AG20443 (cell line): Measurements from ENCODE around the gene HSPG2.

Experiments
- DNase-seq: peaks from one replicate; pipeline ENCODE4 v3.0.0; 2012; ENCODE audit warnings: low spot score, mixed read lengths

HSPG2 gene

DNA sequence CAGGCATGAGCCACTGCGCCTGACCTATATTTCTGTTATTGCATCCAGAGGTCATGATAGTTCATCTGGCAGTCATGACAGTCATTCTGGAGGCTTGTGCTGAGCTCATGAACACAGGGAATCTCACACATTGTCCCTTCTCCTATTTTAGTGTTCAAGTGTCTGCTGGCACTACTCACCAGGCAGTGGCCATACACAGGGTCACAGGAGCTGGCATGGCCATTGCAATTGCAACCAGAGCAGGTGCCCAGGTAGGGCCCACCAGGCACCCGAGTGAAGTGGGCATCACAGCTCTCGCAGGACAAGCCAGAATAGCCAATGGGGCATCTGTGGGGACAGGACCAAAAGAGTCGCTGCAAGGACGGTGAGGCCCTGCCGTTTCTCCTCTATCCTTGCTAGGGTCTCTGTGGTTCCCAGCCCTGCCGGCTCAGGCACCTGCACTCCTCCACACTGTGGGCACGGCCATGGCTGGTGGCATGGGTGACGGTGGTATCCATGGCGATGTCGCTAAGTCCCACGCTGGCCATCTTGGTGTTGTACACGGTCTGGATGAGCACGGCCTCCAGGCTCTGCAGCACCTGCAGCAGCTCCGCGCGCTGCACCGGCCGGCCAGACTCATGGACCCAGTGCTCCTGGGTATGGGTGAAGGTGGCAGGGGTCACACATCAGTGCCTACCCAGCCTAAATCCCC is 57.0 kb downstream of the HSPG2 start:
- no peak for DNase-seq

GRCh38 chr1:21878840-21879478 is 58.2 kb downstream of the HSPG2 start:
- DNase-seq: no peak

- DNase-seq: no peak
Observed at GRCh38 chr1:21878009-21878773, 58.9 kb downstream of the HSPG2 start.

DNA sequence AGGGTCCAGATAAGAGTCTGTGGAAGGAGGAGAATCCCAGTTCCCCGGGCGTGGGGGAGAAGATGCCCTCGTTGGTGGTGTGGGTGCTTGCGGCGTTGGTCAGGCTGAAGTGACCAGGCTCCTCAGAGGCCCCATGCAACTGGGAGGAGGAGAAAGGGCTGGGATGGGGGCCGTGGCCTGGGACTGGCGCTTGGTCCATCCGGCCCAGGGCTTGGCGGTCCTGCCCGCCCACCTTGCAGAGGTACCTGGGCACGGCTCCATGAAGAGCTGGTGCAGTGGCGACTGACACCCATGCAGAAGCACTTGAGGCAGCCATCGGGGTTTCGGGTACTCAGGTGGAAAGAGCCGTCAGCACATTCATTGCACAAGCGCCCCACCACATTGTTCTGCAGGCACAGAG is 60.8 kb downstream of the HSPG2 start:
- DNase-seq: no peak

GRCh38 chr1:21875621-21876063 is 61.5 kb downstream of the HSPG2 start:
- DNase-seq: no peak

GRCh38 chr1:21874778-21875547 is 62.1 kb downstream of the HSPG2 start:
- no peak for DNase-seq

DNA sequence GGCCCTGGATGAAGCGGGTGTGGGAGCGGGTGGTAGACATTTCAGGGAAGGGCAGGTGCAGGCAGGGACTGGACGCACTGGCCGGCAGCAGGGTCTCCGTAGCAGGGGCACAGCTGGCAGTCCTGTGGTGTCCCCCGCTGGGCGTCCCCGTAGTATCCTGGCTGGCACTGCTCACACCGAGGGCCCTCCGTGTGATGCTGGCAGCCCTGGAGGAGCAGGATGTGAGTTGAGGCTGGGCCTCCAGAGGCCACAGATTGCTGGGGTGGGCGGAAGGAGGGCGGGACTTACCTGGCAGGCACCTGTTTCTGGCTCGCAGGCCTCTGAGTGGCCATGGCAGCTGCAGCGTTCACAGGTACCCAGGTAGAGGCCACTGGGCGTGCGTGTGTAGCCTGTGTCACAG is 62.8 kb downstream of the HSPG2 start:
- DNase-seq: no peak

- DNase-seq: no peak
Observed at GRCh38 chr1:21873761-21874160, 63.3 kb downstream of the HSPG2 start.

- DNase-seq: no peak
Observed at GRCh38 chr1:21873174-21873573, 63.9 kb downstream of the HSPG2 start.

- DNase-seq: no peak
Observed at GRCh38 chr1:21872445-21873079, 64.5 kb downstream of the HSPG2 start.

DNA sequence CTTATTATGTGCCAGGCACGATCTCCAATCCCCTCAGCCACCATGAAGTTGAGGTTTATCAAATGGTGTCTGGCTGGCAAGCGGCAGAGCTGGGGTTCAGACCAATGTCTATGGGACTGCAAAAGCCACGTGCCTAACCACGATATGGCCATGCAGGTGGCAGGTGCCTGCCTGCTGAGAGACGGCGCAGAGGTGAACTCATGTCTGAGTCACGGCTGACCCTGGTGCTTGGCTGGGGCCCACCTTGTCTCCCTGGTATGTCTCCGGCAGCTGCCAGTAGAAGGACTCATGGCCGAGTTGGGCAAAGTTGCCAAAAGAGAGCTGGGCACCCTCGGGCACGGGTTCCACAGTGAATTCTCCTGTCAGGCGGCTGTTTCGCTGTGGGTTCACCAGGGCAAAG is 65.2 kb downstream of the HSPG2 start:
- DNase-seq: no peak

GRCh38 chr1:21870611-21871010 is 66.5 kb downstream of the HSPG2 start:
- no peak for DNase-seq

GRCh38 chr1:21869620-21870121 is 67.4 kb downstream of the HSPG2 start:
- DNase-seq: peak; percentile 97

DNA sequence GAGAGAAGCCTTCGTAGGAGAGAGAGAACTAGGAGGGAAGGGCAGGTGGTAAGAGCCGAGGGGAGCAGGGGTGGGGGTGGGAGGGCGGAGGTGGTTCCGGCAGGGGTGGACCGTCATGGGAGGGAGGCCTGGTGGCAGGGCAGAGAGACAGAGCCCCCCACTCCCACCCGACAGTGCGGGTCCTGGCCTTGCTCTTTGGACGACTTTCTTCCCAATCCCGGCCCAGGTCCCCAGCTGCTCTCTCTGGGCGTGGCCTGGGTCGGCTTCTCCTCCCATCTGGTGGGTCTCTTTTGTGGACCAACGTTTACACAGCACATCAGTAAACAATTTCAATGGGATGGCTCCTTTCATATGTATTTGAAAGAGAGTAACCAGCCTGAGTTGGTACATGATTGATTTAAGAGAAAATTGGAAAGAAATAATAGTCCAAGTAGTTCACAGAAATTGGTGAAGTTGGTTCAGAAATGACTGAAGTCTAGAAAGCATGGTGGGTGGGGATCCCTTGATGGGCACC is 68.1 kb downstream of the HSPG2 start:
- no peak for DNase-seq

GRCh38 chr1:21868482-21868881 is 68.6 kb downstream of the HSPG2 start:
- no peak for DNase-seq

GRCh38 chr1:21867451-21867996 is 69.6 kb downstream of the HSPG2 start:
- no peak for DNase-seq

GRCh38 chr1:21866707-21867043 is 70.4 kb downstream of the HSPG2 start:
- DNase-seq: no peak

DNA sequence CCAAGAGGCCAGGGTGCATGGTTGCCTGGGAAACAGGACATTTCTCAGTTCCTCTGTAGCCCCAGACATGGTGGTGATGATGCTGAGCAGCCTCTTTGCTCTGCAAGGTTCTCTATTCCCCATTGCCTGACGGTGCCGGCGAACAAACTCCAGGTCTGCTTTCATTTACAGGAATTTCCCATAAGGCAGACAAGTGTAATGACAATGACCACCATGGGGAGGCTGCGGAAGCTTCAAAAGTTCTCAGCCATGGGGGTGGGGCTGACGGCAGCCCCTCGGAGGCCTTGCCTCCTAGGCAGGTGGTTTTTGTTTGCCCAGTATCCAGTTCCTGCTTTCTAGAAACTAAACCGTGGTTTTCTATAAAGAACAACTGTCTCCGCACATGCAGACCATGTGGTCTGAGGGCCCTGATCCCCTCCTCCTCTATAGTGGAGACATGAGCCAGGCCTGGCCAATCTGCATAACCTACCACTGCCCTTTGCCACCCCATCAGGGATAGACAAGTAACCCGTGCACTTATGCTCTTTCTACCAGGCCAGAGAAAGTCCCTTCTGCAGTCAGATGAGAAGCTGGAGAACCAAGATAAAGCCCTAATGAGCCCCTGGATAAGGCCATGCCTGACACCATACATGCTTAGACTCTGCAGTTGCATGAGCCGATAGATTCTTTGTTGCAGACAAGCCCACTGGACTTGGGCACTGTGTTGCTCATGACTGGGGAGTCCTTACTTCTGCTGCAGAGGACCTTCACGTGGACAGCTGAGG is 71.0 kb downstream of the HSPG2 start:
- DNase-seq: no peak

GRCh38 chr1:21865609-21865942 is 71.5 kb downstream of the HSPG2 start:
- DNase-seq: no peak

- DNase-seq: no peak
Observed at GRCh38 chr1:21864730-21865129, 72.4 kb downstream of the HSPG2 start.

GRCh38 chr1:21863981-21864380 is 73.1 kb downstream of the HSPG2 start:
- no peak for DNase-seq
